Right atrium auricular region (tissue), 2 donors: ENCODE measurements around the gene ATPAF1. TPM values are rescaled to one million over a fixed set of nuclear protein-coding genes. Genes with fewer than 3 reads are reported as not detected.
A peak's percentile ranks its signal among the peaks of the same experiment; 100 is the strongest.

Experiments used
- DNase-seq: peaks from one replicate; pipeline ENCODE4 v3.0.0-alpha.2; 2019; ENCODE audit warnings: low spot score
- H3K27ac ChIP-seq, 2 donors: fragments of 200-600 bp; sonication (generic); 1 replicate in 1 of 2; 2 replicates in 1 of 2; pipeline ENCODE4 v1.5.1; 2016 to 2019
- H3K27me3 ChIP-seq, 2 donors: fragments of 200-600 bp; sonication (generic); one replicate each; pipeline versions ENCODE4 v1.5.1 to v1.6.0; 2017 to 2019
- H3K36me3 ChIP-seq: fragments of 200-600 bp; sonication (generic); one replicate; pipeline ENCODE4 v1.5.1; 2016
- H3K4me1 ChIP-seq, 2 donors: fragments of 200-600 bp; sonication (generic); one replicate each; pipeline versions ENCODE4 v1.5.1 to v1.6.0; 2017 to 2019
- H3K4me3 ChIP-seq, 2 donors: fragments of 200-600 bp; sonication (generic); 1 replicate in 1 of 2; 2 replicates in 1 of 2; pipeline ENCODE4 v1.5.1; 2017 to 2019; ENCODE audit warnings: mild to moderate bottlenecking in 1 of 2, moderate library complexity in 1 of 2
- H3K9me3 ChIP-seq, 2 donors: fragments of 200-600 bp; sonication (generic); one replicate each; pipeline ENCODE4 v1.5.1; 2019
- total RNA-seq, 2 donors: library from RNA; depleted of rRNA; stranded (reverse); fragments of >200 nt; gene quantifications; one replicate each; pipeline ENCODE4 v1.1.0, GENCODE V29; 2016
- TF ChIP-seq, protein P1 (sequence below), 2 donors: fragments of 200-600 bp; sonication (generic); IDR thresholded peaks; one replicate each; pipeline ENCODE4 v1.5.1; 2019; ENCODE audit warnings: antibody characterized with exemption in 2 of 2

Gene ATPAF1
- total RNA-seq, 2 donors from 2014 or later, result 113 to 201 TPM

DNA sequence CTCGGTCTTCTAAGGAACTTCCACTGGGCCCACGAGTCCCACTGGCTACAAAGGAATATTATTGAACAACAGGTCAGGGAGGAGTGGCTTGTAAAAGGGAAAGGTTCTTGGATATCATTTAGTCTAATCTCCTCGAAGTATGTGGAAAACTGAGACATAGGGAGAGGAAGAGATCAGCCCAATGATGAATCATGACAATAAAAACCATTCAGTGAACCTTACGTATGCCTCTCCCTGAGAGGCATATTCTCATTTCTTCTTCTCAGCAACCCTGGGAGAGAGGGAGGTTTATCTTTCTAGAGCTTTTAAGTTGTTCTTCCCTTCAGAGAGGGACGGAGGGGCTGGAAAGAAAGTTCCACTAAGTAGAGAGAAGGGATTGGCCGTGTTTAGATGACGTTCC, 46.2 kb downstream of the ATPAF1 start:
- Histone ChIP-seq H3K9me3 (no peaks in the 10 kb centered on the region), H3K4me3 (no peak overlapping the region), H3K36me3 (no peaks in the 10 kb centered on the region), H3K4me1 (peaks cover 2 to 22% of the 10 kb centered on the region in 2 donors), H3K27ac (no peak overlapping the region), H3K27me3 (no peaks in the 10 kb centered on the region)
- no peak for DNase-seq
- TF ChIP-seq, protein P1, sequence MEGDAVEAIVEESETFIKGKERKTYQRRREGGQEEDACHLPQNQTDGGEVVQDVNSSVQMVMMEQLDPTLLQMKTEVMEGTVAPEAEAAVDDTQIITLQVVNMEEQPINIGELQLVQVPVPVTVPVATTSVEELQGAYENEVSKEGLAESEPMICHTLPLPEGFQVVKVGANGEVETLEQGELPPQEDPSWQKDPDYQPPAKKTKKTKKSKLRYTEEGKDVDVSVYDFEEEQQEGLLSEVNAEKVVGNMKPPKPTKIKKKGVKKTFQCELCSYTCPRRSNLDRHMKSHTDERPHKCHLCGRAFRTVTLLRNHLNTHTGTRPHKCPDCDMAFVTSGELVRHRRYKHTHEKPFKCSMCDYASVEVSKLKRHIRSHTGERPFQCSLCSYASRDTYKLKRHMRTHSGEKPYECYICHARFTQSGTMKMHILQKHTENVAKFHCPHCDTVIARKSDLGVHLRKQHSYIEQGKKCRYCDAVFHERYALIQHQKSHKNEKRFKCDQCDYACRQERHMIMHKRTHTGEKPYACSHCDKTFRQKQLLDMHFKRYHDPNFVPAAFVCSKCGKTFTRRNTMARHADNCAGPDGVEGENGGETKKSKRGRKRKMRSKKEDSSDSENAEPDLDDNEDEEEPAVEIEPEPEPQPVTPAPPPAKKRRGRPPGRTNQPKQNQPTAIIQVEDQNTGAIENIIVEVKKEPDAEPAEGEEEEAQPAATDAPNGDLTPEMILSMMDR (IDR thresholded peaks at IDR 0.05), result no peak

DNA sequence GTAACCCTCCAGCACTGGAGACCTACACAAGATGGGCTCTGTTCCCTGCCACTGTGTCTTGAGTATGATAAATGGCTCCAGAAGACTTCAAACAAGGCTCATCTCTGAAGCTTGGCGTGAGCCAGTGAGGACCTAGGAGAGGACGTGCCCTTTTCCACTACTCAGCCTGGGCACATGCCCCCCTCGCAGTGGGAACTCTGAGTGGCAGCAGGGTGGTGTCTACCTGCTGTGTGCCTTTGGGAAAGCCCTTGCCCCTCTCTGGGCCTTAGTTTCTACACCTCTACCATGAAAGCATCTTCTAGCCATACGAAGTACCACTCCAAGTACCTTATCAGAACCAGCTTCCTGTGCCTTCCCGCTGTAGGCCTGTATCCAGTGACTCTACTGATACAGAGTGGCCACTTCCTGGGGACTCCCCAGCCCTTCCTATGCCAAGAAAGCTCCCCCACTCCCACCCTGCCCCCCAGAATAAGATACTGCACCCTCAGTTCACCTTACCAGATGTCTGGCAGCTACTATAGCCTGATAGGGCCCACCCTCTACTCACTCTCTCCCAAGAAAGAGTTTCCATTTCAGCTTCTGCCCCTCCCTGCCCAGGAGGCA, 48.4 kb downstream of the ATPAF1 start:
- no peak overlapping the region for H3K4me3 ChIP-seq
- peaks cover 2 to 36% of the 10 kb centered on the region in 2 donors for H3K4me1 ChIP-seq
- H3K27ac ChIP-seq, result no peak overlapping the region
- TF ChIP-seq, protein P1 (IDR thresholded peaks at IDR 0.05), result no peak
- no peak for DNase-seq
- H3K27me3 ChIP-seq, result no peaks in the 10 kb centered on the region
- no peaks in the 10 kb centered on the region for H3K36me3 ChIP-seq
- H3K9me3 ChIP-seq, result no peaks in the 10 kb centered on the region

DNA sequence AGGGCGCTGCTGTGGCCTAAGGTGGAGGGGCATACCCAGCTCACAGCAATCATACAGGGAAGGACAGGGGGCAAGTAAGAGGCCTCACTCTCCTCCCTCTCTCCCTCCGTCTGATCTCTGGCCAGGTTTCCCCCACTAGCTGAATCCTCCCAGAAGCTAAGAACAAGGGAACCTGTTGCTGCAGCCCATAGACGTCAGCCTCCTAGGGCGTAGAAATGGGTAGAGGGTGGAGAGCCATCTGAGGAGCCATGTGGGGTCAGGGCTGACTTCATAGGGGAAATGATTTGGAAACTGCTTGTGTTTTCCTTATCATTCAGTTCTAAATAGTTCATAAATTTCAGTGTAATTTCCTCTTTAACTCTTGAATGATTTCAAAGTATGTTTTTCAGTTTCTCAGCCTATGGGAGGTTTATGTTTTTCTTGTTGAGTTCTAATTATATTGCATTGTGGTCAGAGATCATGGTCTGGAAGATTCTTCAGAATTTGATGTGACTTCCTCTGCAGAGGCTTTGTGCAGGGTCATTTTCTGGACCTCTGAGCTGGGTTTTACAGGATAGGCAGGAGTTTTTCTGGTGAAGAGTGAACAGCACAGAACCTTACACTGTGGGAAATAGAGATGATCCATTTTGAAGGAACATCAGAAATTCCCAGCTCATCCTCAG, 49.3 kb downstream of the ATPAF1 start:
- H3K27ac ChIP-seq, result no peak overlapping the region
- H3K4me3 ChIP-seq, result no peak overlapping the region
- TF ChIP-seq, protein P1 (IDR thresholded peaks at IDR 0.05), result no peak
- H3K9me3 ChIP-seq, result no peaks in the 10 kb centered on the region
- no peak for DNase-seq
- no peaks in the 10 kb centered on the region for H3K36me3 ChIP-seq
- peaks cover 2 to 38% of the 10 kb centered on the region in 2 donors for H3K4me1 ChIP-seq
- H3K27me3 ChIP-seq, result no peaks in the 10 kb centered on the region

DNA sequence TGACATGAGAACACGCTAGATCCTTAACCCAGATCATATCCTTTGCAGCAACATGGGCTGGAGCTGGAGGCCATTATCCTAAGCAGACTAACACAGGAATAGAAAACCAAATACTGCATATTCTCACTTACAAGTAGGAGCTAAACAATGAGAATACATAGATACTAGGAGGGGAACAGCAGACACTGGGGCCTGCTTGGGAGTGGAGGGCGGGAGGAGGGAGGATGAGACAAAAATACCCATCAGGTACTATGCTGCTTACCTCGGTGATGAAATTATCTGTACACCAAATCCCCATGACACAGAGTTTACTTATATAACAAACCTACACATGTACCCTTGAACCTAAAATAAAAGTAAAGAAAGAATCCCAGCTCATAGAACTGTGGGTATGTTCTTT, 50.3 kb downstream of the ATPAF1 start:
- no peaks in the 10 kb centered on the region for H3K36me3 ChIP-seq
- TF ChIP-seq, protein P1 (IDR thresholded peaks at IDR 0.05), result no peak
- no peaks in the 10 kb centered on the region for H3K27me3 ChIP-seq
- H3K4me3 ChIP-seq, result no peak overlapping the region
- peaks cover 0 to 41% of the 10 kb centered on the region in 2 donors for H3K4me1 ChIP-seq
- no peak for DNase-seq
- H3K9me3 ChIP-seq, result no peaks in the 10 kb centered on the region
- peak overlapping the region in 1 of 2 donors; percentile 96 for H3K27ac ChIP-seq

DNA sequence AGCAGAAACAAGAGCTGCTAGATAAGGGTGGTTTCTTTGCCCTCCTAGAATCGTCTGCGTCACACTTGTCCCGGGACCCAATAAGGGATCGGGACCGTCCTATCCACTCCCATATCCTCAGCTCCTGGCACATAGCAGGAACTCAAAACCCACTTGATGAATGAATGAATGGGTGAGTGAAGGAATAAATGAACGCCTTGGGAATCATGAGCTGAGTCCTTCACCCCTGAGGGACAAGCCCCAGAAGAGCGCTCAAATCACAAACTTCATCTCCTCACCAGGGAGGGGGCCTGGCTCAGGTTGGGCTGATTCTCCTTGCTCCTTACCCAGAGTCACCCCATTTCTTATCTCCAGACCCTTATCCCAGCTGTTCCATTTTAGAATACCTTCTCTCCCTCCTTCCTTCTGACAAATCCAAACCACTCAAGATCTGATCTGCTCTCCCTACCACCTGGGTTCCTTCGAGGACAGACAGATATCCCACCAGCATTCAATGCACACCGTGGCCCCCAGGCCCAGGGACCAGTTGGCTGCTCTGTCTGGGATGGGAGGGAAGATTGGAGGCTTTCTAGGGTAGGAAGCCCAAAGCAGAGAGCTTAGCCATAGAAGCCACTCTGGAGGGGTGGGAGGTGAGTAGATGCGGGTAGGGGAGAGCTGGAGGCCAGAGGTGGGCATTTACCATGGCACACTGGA, 50.9 kb downstream of the ATPAF1 start:
- H3K27me3 ChIP-seq, result no peaks in the 10 kb centered on the region
- DNase-seq, result no peak
- no peaks in the 10 kb centered on the region for H3K36me3 ChIP-seq
- TF ChIP-seq, protein P1 (IDR thresholded peaks at IDR 0.05), result no peak
- H3K27ac ChIP-seq, result peak overlapping the region; percentile 90 to 96
- H3K9me3 ChIP-seq, result no peaks in the 10 kb centered on the region
- H3K4me1 ChIP-seq, result peaks cover 0 to 46% of the 10 kb centered on the region in 2 donors
- H3K4me3 ChIP-seq, result peak overlapping the region; percentile 77 to 93
